NCI-H1436 treated with DMSO at 0.1 percent for 48 hours (cell line): ENCODE measurements around the gene BICC1.

Source experiments
- DNase-seq: peaks from one replicate; lab custom pipeline; 2025; lab: John Stamatoyannopoulos, UW

BICC1 gene

GRCh38 chr10:58743466-58744115 lies 230.9 kb downstream of the BICC1 start:
- DNase-seq = no peak

DNA sequence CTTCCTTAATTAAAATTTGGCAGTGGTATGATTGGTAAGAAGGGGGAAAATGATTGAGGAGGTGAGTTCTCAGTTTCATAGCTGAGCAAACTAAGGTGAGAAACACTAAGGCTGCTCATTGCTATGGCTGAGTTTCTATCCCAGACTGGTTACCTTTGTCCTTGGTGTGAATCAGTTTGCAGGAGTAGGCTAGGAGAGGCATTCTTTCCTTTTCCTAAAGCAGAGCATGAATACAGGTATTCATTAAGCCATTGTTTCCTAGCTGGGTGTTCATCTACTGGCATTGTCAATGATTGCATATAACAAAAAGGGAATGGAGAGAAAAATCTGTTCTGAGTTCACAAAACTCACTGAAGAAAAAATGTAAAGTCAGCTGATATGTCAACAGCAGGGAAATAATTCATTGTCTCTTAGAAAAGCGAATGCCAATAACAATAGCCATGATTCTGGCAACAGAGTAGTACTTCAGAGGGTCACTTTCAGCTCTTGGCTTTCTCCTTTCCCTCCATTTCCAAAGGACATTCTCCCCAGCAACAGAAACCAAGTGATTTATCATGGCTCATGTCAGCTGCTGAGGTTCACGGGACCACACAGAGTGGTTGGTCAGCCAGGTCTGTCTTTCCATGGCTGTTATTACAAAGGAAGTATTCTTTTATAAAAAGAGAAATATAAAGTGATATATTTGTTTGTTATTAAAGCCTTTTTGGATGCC lies 234.0 kb downstream of the BICC1 start:
- DNase-seq = no peak

- DNase-seq = no peak
Measured at GRCh38 chr10:58747687-58748086, 235.0 kb downstream of the BICC1 start.

- DNase-seq = no peak
Measured at GRCh38 chr10:58752665-58753064, 240.0 kb downstream of the BICC1 start.

DNA sequence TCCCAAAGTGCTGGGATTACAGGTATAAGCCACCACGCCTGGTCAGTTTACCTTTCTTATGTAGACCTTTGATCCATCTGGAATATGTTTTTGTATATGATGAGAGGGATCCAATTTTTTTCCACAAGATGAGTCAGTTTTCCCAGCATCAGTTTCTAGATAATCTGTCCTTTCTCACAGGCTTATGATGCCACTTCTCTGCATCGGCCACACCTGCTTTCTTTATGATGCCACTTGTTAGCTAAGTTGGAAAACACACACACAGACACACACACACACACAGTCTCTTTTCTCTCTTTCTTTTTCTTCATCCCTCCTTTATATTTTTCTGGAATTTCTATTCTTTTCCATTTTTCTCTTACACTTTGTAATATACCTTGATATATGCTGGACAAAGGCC lies 240.8 kb downstream of the BICC1 start:
- DNase-seq = no peak

DNA sequence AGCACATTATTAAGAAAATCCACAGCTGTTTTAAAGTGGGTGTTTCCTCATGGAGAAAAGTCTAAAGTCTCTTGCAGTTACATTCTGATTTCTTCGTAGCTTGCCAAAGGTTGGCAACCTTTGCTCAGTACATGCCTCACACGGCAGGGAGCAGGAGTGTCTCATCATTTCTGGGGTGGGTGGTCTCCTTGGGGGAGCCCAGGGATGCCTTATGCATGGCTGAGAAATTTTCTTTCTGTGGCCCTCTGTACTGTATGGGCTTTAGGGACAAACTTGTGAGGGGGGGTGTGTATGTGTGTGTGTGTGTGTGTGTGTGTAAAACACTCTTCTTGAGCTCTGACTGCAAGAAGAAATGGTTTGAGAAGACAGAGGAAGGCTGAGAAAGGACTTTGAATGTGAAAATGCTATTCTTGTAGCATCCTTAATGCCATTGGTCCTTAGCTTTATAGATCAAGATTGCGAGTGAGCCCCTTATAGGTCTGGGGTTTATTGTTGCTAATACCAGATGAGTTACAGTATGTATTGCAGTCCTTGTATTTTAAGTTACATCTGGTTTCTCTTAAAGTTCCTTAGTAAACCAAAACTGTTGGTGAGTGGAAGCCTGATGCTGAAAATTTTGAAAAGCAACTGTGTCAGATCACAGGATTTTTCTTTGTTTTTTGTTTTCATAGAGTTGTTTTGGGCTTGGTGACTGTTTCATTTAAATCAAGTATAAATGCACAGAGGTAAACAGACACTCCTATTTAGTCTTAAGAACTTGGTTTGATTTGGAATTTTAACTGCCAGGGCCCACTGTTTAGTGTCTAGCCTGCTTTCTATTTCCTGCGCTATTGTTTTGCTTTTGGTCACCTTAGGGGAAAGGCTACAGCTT lies 242.0 kb downstream of the BICC1 start:
- DNase-seq = no peak

DNA sequence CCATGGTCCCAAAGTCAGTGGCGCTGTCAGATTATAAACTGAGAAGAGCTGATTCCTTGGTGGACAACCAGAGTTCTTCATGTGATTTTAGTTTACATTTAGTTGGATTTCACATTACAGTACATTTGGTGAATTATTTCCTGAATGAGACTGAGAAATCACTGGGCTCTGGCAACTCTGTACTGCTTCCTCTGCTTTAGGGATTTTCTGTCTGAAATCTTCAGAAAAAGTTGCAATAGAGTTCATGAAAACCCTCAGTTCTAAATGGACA lies 242.6 kb downstream of the BICC1 start:
- DNase-seq = no peak

DNA sequence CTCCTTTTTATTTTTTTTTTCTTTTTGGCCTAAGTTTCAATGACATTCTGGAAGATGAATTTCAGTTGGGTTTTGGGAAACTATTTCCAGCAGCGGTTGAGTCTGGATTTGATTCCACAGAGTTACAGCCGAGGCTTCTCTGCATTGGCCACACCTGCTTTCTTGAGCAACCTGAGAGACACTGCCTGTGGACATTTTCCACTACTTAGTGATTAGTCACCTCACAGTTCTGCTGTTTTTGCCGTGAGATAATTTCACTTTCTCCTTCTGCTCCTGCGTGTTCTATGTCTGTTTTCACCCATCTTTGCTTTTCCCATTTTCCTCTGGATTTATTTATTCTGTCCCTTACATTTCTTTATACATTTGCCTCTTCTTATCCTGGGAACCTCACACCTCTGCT lies 243.0 kb downstream of the BICC1 start:
- DNase-seq = no peak

GRCh38 chr10:58756130-58756719 lies 243.6 kb downstream of the BICC1 start:
- no peak for DNase-seq

DNA sequence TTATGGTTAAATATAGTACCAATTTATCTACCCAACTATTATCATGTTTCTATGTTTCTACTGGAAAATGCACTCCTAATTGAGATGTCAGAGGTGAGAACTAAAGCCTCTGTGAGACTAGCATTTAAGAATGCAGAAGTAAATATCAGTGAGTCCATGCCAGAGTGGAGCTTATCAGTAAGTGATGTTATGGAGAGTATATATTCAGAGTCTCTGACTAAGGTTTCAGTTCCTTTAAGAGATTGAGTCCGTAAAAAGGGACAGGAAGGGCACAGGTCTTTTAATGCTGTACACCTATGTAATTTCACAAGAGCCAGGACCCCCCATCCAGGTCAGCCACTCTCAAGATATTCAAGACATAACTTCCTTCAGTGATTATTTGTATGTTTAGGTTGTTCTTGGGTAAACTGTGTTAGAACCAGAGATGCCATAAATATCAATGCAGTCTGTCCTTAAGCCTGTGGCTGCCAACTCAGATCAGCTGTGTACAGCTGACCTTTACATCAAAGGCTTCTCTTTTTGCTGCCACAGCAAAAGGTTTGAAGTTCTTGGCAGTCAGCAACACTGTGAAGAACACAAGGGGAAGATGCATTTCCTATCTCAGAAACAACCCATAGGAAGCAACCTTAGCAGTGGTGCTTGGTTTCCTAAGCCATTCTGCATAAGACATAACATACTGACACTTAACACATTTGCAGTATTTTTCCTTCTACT lies 244.8 kb downstream of the BICC1 start:
- no peak for DNase-seq

DNA sequence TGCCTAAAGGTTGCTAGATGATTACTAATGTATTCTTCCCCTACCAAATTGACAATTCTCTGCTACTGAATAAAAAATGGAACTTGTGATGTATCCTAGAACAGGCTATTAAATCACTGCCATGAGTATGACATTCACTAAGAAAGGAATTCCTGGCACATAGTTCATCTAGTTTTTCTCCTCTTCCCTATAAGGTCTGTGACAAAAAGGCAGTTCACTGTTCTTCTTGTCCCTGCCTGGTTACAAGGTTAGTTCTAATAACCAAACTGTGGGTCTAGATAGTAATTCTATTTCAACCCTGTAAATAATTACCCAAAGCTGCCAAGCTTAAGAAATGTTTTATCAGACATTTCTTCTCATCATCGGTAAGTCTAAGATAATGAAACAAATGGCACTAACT lies 245.6 kb downstream of the BICC1 start:
- DNase-seq = no peak

DNA sequence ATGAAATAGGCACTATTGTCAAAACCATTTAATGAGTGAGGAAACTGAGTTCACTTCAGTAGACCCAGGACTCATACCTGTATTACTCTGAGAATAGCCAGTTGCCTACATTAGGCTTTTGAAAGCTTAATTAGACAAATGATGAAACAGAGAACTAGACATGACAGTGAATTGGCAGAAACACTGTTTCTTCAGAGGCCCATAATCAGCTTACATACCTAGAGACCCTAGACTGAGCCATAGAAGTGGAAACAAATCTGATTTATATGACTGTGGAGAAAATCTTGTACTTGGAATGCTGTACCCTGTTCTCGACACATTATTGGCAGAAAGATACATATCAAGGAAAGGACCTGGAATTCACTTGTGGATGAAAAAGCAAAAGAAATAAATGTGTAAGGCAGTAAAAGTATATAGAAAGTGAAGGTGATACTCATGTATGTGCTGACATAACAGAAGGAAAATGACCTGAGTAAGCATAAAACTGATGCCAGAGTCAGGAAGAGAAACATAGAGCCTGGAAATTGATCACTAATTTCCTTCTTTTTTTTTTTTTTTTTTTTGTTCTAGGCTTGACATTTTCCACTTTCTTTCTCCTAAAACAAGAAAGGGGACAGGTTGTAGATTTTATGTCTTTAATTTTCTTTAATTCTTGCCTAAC lies 251.5 kb downstream of the BICC1 start:
- DNase-seq = no peak

- no peak for DNase-seq
Measured at GRCh38 chr10:58765910-58766309, 253.2 kb downstream of the BICC1 start.

DNA sequence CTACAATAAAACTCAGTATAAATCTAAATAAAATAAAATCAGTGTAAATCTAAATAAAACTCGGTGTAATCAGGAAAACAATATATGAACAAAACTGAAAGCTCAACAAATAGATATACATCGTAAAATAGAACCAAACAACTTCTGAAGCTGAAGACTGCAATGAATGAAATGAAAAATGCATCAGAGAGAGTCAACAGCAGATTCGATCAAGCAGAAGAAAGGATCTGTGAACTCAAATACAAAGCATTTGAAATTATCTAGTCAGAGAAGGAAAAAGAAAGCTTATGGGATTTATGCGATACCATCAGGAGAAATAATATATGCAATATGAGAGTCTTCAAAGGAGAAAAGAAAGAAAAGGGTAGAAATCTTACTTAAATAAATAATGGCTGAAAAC lies 255.0 kb downstream of the BICC1 start:
- no peak for DNase-seq

DNA sequence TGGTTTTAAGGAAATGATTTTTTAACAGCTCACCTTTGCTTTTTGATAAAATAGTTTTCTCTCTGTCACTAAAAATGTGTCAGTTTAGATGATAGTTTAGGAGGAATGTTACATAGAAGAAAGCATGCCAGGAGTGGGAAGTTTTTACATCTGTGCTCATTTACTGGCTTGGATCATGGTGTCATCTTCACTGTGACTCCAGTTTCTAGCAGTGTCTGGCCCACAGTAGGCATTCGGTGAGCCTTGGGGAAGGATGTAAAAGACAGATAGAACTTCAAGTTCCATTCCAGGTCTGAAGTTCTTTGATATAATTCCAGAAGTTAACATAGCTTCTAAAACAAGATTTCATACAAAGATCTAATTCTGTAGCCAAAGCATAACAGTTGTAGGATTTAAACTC lies 259.2 kb downstream of the BICC1 start:
- DNase-seq = no peak

GRCh38 chr10:58772758-58773157 lies 260.1 kb downstream of the BICC1 start:
- no peak for DNase-seq

- no peak for DNase-seq
Measured at GRCh38 chr10:58773341-58773740, 260.7 kb downstream of the BICC1 start.

- DNase-seq = no peak
Measured at GRCh38 chr10:58773944-58774343, 261.3 kb downstream of the BICC1 start.

GRCh38 chr10:58775960-58776567 lies 263.4 kb downstream of the BICC1 start:
- DNase-seq = no peak

DNA sequence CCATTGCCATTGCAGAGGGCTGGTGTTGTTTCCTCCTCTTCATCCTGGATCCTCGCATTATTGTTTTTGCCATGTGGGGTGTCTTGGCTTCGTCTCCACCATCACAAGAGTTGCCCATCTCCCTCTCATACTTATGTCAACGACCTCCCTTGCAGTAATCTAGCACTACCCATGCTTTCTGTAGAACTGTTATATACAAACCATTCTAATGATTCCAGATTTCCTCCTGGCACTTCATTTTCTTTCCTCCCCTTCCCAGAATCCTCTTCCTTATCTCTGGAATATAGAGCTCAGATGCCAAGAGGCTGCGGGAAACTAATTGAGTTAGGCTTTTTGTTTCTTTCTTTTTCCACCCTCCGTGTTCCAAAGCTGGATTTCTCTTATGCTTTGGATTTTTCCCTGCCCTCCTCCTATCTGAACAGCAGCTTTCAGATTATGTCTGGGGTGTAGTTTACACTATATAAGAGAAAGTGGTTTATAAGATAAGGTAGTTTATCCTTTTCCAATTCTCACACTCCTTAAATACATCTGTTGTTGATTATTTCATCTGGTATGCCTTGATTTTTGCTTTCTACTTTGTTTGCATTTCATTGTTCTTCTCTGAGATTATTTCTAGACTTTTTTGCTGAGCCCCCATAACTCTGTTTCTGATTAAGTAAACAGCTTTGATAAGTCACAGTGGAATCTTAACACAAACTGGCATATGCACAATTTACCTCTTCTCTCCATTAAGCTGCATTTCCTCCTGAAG lies 264.1 kb downstream of the BICC1 start:
- DNase-seq = no peak
